Neural progenitor cell (in vitro differentiated cells): ENCODE results near the gene BAG5.

Source experiments
- CTCF ChIP-seq: fragments of 200-600 bp; sonication (generic); IDR thresholded peaks from 2 replicates; pipeline ENCODE4 v1.5.1; 2017; ENCODE audit warnings: antibody characterized with exemption, mild to moderate bottlenecking
- EZH2 ChIP-seq: fragments of 200-600 bp; sonication (generic); IDR thresholded peaks from 2 replicates; pipeline ENCODE4 v1.6.1; 2017; ENCODE audit warnings: antibody characterized with exemption, mild to moderate bottlenecking, moderate library complexity

GRCh38 chr14:103593577-103593976, 31.1 kb upstream of the BAG5 start:
- TF ChIP-seq CTCF, result no peak
- TF ChIP-seq EZH2, result no peak
